SK-N-MC (cell line): ENCODE measurements around the gene FXYD1.

Source experiments
- EZH2 ChIP-seq: fragments of 200-600 bp; sonication (generic); IDR thresholded peaks from one replicate; pipeline ENCODE4 v1.6.1; 2017; ENCODE audit warnings: antibody characterized with exemption
- FOXP2 ChIP-seq: optimal IDR thresholded peaks from 2 replicates; pipeline ENCODE3; 2011; ENCODE audit warnings: mild to moderate bottlenecking, moderate library complexity; ENCODE audit not compliant: insufficient read depth; ENCODE audit errors: extremely low read length, control extremely low read depth
- POLR2AphosphoS5 ChIP-seq: IDR thresholded peaks from 2 replicates; pipeline ENCODE4 v1.6.1; 2012; ENCODE audit warnings: mild to moderate bottlenecking, low read depth, low read length, borderline replicate concordance

- TF ChIP-seq EZH2, result no peak
- TF ChIP-seq POLR2AphosphoS5, result no peak
- TF ChIP-seq FOXP2, result no peak
Observed at GRCh38 chr19:35167251-35168119, 28.9 kb downstream of the FXYD1 start.
